Liver (tissue), 9 donors: ENCODE measurements around the gene DDX46. TPM values are rescaled to one million over a fixed set of nuclear protein-coding genes. Genes with fewer than 3 reads are reported as not detected.

ENCODE experiments used
- DNase-seq: peaks from one replicate; pipeline ENCODE4 v3.0.0-alpha.2; 2017; ENCODE audit warnings: low spot score
- H3K27ac ChIP-seq, 2 donors: one replicate each; pipeline ENCODE4 v1.7.0; 2013; ENCODE audit warnings: inconsistent platforms in 2 of 2, low read length in 2 of 2, control low read depth in 1 of 2, low read depth in 1 of 2, mild to moderate bottlenecking in 1 of 2
- H3K27me3 ChIP-seq, 4 donors: one replicate each; pipeline versions ENCODE4 v1.6.1 to v1.7.0; 2013; ENCODE audit warnings: low read length in 3 of 4, inconsistent platforms in 1 of 4, mild to moderate bottlenecking in 1 of 4, moderate library complexity in 1 of 4; ENCODE audit not compliant: control insufficient read depth in 4 of 4, insufficient read depth in 4 of 4
- H3K36me3 ChIP-seq, 4 donors: one replicate each; pipeline versions ENCODE4 v1.6.1 to v1.7.0; 2013; ENCODE audit warnings: low read length in 3 of 4, mild to moderate bottlenecking in 3 of 4, low read depth in 1 of 4, moderate library complexity in 1 of 4; ENCODE audit not compliant: control insufficient read depth in 4 of 4, insufficient read depth in 3 of 4
- H3K4me1 ChIP-seq, 4 donors: one replicate each; pipeline versions ENCODE4 v1.6.1 to v1.7.0; 2013; ENCODE audit warnings: low read length in 3 of 4, mild to moderate bottlenecking in 3 of 4, moderate library complexity in 1 of 4; ENCODE audit not compliant: control insufficient read depth in 4 of 4, insufficient read depth in 4 of 4
- H3K4me3 ChIP-seq, 3 donors: one replicate each; pipeline versions ENCODE4 v1.6.1 to v1.7.0; 2013; ENCODE audit warnings: low read length in 3 of 3, control low read depth in 1 of 3, low read depth in 1 of 3, mild to moderate bottlenecking in 1 of 3
- H3K9ac ChIP-seq, 2 donors: one replicate each; pipeline ENCODE4 v1.7.0; 2013; ENCODE audit warnings: low read length in 2 of 2, mild to moderate bottlenecking in 2 of 2, moderate library complexity in 2 of 2, control low read depth in 1 of 2, low read depth in 1 of 2
- H3K9me3 ChIP-seq, 4 donors: one replicate each; pipeline versions ENCODE4 v1.6.1 to v1.7.0; 2013; ENCODE audit warnings: low read length in 3 of 4; ENCODE audit not compliant: control insufficient read depth in 4 of 4
- ATF3 ChIP-seq: IDR thresholded peaks from 2 replicates; pipeline ENCODE4 v1.6.1; 2016; ENCODE audit warnings: antibody characterized with exemption
- CTCF ChIP-seq: fragments of 150-350 bp; IDR thresholded peaks from 2 replicates; pipeline ENCODE4 v1.5.1; 2017; ENCODE audit warnings: improper control_type of control experiment, low read depth, low read length; ENCODE audit not compliant: missing input control
- EGR1 ChIP-seq, 2 donors: IDR thresholded peaks; 2 replicates each; pipeline ENCODE4 v1.6.1; 2016 to 2018; ENCODE audit warnings: antibody characterized with exemption in 2 of 2, low read depth in 2 of 2
- FOXA1 ChIP-seq: IDR thresholded peaks from 2 replicates; pipeline ENCODE4 v1.6.1; 2016; ENCODE audit warnings: antibody characterized with exemption
- FOXA2 ChIP-seq: IDR thresholded peaks from 2 replicates; pipeline ENCODE4 v1.6.1; 2016; ENCODE audit warnings: antibody characterized with exemption
- GABPA ChIP-seq, 2 donors: IDR thresholded peaks in 1 of 2; conservative IDR thresholded peaks in 1 of 2; 2 replicates each; pipeline ENCODE4 v1.6.1; 2016; ENCODE audit warnings: antibody characterized with exemption in 2 of 2, mild to moderate bottlenecking in 1 of 2, moderate library complexity in 1 of 2
- HNF4A ChIP-seq, 2 donors: conservative IDR thresholded peaks; 2 replicates each; pipeline ENCODE4 v1.6.1; 2016; ENCODE audit warnings: antibody characterized with exemption in 2 of 2, mild to moderate bottlenecking in 2 of 2
- JUND ChIP-seq, 2 donors: IDR thresholded peaks; 2 replicates each; pipeline ENCODE4 v1.6.1; 2016; ENCODE audit warnings: antibody characterized with exemption in 2 of 2
- MAX ChIP-seq: IDR thresholded peaks from 2 replicates; pipeline ENCODE4 v1.6.1; 2016; ENCODE audit warnings: antibody characterized with exemption
- NR2F2 ChIP-seq: IDR thresholded peaks from 2 replicates; pipeline ENCODE4 v1.6.1; 2016; ENCODE audit warnings: antibody characterized with exemption
- RAD21 ChIP-seq, 2 donors: IDR thresholded peaks; 2 replicates each; pipeline ENCODE4 v1.6.1; 2016; ENCODE audit warnings: antibody characterized with exemption in 2 of 2, mild to moderate bottlenecking in 2 of 2
- REST ChIP-seq: IDR thresholded peaks from 2 replicates; pipeline ENCODE4 v1.6.1; 2016; ENCODE audit warnings: antibody characterized with exemption, mild to moderate bottlenecking
- RXRA ChIP-seq, 2 donors: IDR thresholded peaks; 2 replicates each; pipeline ENCODE4 v1.6.1; 2017 to 2018; ENCODE audit warnings: antibody characterized with exemption in 2 of 2, mild to moderate bottlenecking in 1 of 2
- SP1 ChIP-seq: IDR thresholded peaks from 2 replicates; pipeline ENCODE4 v1.6.1; 2018; ENCODE audit warnings: antibody characterized with exemption, mild to moderate bottlenecking
- TAF1 ChIP-seq: conservative IDR thresholded peaks from 2 replicates; pipeline ENCODE4 v1.6.1; 2016; ENCODE audit warnings: antibody characterized with exemption, mild to moderate bottlenecking
- YY1 ChIP-seq: IDR thresholded peaks from 2 replicates; pipeline ENCODE4 v1.6.1; 2016; ENCODE audit warnings: antibody characterized with exemption, mild to moderate bottlenecking
- ZBTB33 ChIP-seq: IDR thresholded peaks from 2 replicates; pipeline ENCODE4 v1.6.1; 2016; ENCODE audit warnings: antibody characterized with exemption
- WGBS: extraction: QIAGEN DNeasy Blood & Tissue Kit; methylation state at CpG from one replicate; pipeline ENCODE4 v1.1.7; 2013; 5-methylcytosine and 5-hydroxymethylcytosine counted together
- polyA plus RNA-seq, 2 donors: library from polyadenylated mRNA; stranded (reverse) in 1 of 2; unstranded in 1 of 2; fragments of 200-250 nt in 1 of 2; fragments of >200 nt in 1 of 2; fragmentation: Nextera tagmentation in 1 of 2; extraction: Ambion mirVana in 1 of 2; gene quantifications; one replicate each; pipeline versions ENCODE4 v1.2.1 to v1.2.3, GENCODE V29; 2013 to 2015
- total RNA-seq, 2 donors: library from RNA; depleted of rRNA; stranded (reverse); fragments of >200 nt; gene quantifications; one replicate each; pipeline ENCODE4 v1.2.3, GENCODE V29; 2014
- donor health status: healthy.
- donor health status: healthy.
- donor health status: healthy.
- donor health status: healthy.
- donor health status: healthy.

DDX46 gene
- total and polyA plus RNA-seq, 4 donors, result 11.2 to 24.3 (median 16.0) TPM

GRCh38 chr5:134772461-134773125 is 14.0 kb downstream of the DDX46 start:
- H3K4me1 ChIP-seq, result no peaks in the 10 kb centered on the region
- DNase-seq, result no peak
- no peak overlapping the region for H3K4me3 ChIP-seq
- no peaks in the 10 kb centered on the region for H3K9me3 ChIP-seq
- peaks cover 9 to 65% (median 38%) of the 10 kb centered on the region in 4 donors for H3K36me3 ChIP-seq
- H3K9ac ChIP-seq, result no peak overlapping the region
- H3K27me3 ChIP-seq, result no peaks in the 10 kb centered on the region
- 86% methylated on average over 10 of the region's 10 CpGs for WGBS
- H3K27ac ChIP-seq, result no peak overlapping the region
- no peak for TF ChIP-seq ZBTB33
- no peak for TF ChIP-seq FOXA2
- TF ChIP-seq TAF1, result no peak
- no peak for TF ChIP-seq EGR1 (IDR thresholded peaks at IDR 0.05; ENCODE audit: low read depth in 2 of 2)
- no peak for TF ChIP-seq RXRA (IDR thresholded peaks at IDR 0.05)
- TF ChIP-seq GABPA (IDR thresholded peaks at IDR 0.05 in 1 of 2, conservative IDR thresholded peaks at IDR 0.05 in 1 of 2), result no peak
- TF ChIP-seq SP1, result no peak
- no peak for TF ChIP-seq RAD21 (IDR thresholded peaks at IDR 0.05)
- no peak for TF ChIP-seq REST
- no peak for TF ChIP-seq CTCF
- no peak for TF ChIP-seq FOXA1

GRCh38 chr5:134777366-134777765 is 18.8 kb downstream of the DDX46 start:
- Histone ChIP-seq H3K27me3 (no peaks in the 10 kb centered on the region), H3K4me1 (no peaks in the 10 kb centered on the region), H3K4me3 (no peak overlapping the region), H3K9me3 (no peaks in the 10 kb centered on the region), H3K27ac (no peak overlapping the region), H3K36me3 (peaks cover 9 to 55% (median 36%) of the 10 kb centered on the region in 4 donors), H3K9ac (no peak overlapping the region)
- 91% methylated on average over 2 of the region's 2 CpGs for whole genome bisulfite sequencing
- no peak for DNase-seq
- TF ChIP-seq CTCF, result no peak
- no peak for TF ChIP-seq HNF4A (conservative IDR thresholded peaks at IDR 0.05)
- no peak for TF ChIP-seq NR2F2
- TF ChIP-seq YY1, result no peak
- TF ChIP-seq RAD21 (IDR thresholded peaks at IDR 0.05), result no peak
- TF ChIP-seq TAF1, result no peak
- TF ChIP-seq GABPA (IDR thresholded peaks at IDR 0.05 in 1 of 2, conservative IDR thresholded peaks at IDR 0.05 in 1 of 2), result no peak
- no peak for TF ChIP-seq FOXA2
- TF ChIP-seq RXRA (IDR thresholded peaks at IDR 0.05), result no peak
- TF ChIP-seq ZBTB33, result no peak
- no peak for TF ChIP-seq JUND (IDR thresholded peaks at IDR 0.05)
- no peak for TF ChIP-seq MAX
- no peak for TF ChIP-seq SP1
- TF ChIP-seq ATF3, result no peak
- no peak for TF ChIP-seq EGR1 (IDR thresholded peaks at IDR 0.05; ENCODE audit: low read depth in 2 of 2)
